Neural cell (in vitro differentiated cells): ENCODE results near the gene GRIK2. TPM values are rescaled to one million over a fixed set of nuclear protein-coding genes. Genes with fewer than 3 reads are reported as not detected.

Experiments used
- H2AFZ ChIP-seq: fragments of 200-600, 300-800 bp; sonication (generic), shearing (Covaris generic); 2 replicates; pipeline ENCODE4 v1.6.0; 2014; ENCODE audit warnings: low read depth, mild to moderate bottlenecking, antibody characterized with exemption, low read length, moderate library complexity
- H3F3A ChIP-seq: fragments of 200-600 bp; shearing (Covaris generic); 2 replicates; pipeline ENCODE4 v1.6.1; 2016; ENCODE audit warnings: mild to moderate bottlenecking, moderate library complexity, mixed read lengths, antibody characterized with exemption, low read length; ENCODE audit not compliant: insufficient read depth, poor library complexity, severe bottlenecking
- H3K27ac ChIP-seq: fragments of 200-600, 300-800 bp; sonication (generic), shearing (Covaris generic); 2 replicates; pipeline ENCODE4 v1.5.1; 2014; ENCODE audit warnings: mild to moderate bottlenecking, low read length, moderate library complexity
- H3K27me3 ChIP-seq: fragments of 300-800, 200-600 bp; sonication (generic), shearing (Covaris generic); 2 replicates; pipeline ENCODE4 v1.6.0; 2014; ENCODE audit warnings: mild to moderate bottlenecking, low read depth, low read length, moderate library complexity; ENCODE audit not compliant: insufficient read depth
- H3K36me3 ChIP-seq: fragments of 300-800, 200-600 bp; sonication (generic), shearing (Covaris generic); 2 replicates; pipeline ENCODE4 v1.5.1; 2014; ENCODE audit warnings: mild to moderate bottlenecking, antibody characterized with exemption, low read length, moderate library complexity; ENCODE audit not compliant: insufficient read depth
- H3K4me2 ChIP-seq: fragments of 300-800, 200-600 bp; sonication (generic), shearing (Covaris generic); 2 replicates; pipeline ENCODE4 v1.6.0; 2014; ENCODE audit warnings: mild to moderate bottlenecking, low read length
- H3K4me3 ChIP-seq: fragments of 300-800, 200-600 bp; sonication (generic), shearing (Covaris generic); 2 replicates; pipeline ENCODE4 v1.5.1; 2014; ENCODE audit warnings: mild to moderate bottlenecking, low read length, moderate library complexity
- H3K79me2 ChIP-seq: fragments of 200-600 bp; shearing (Covaris generic); replicated peaks from 2 replicates; pipeline ENCODE4 v1.6.0; 2014; ENCODE audit warnings: mild to moderate bottlenecking, low read length, moderate library complexity; ENCODE audit not compliant: insufficient read depth
- H3K9ac ChIP-seq: fragments of 300-800, 200-600 bp; sonication (generic), shearing (Covaris generic); 2 replicates; pipeline ENCODE4 v1.6.1; 2016; ENCODE audit warnings: mild to moderate bottlenecking, low read length, mixed read lengths
- H3K9me2 ChIP-seq: fragments of 200-600 bp; shearing (Covaris generic); 2 replicates; pipeline ENCODE4 v1.6.1; 2016; ENCODE audit warnings: mild to moderate bottlenecking, low read length, mixed read lengths; ENCODE audit not compliant: insufficient read depth
- H3K9me3 ChIP-seq: fragments of 200-600, 300-800 bp; sonication (generic), shearing (Covaris generic); 2 replicates; pipeline ENCODE4 v1.6.1; 2016; ENCODE audit warnings: mild to moderate bottlenecking, mixed run types, low read length, moderate library complexity, mixed read lengths
- H4K20me1 ChIP-seq: fragments of 200-600 bp; shearing (Covaris generic); 2 replicates; pipeline ENCODE4 v1.6.1; 2016; ENCODE audit warnings: mild to moderate bottlenecking, mixed run types; ENCODE audit not compliant: insufficient read depth
- EP300 ChIP-seq: fragments of 450-650 bp; conservative IDR thresholded peaks from 2 replicates; pipeline ENCODE4 v1.6.1; 2014; ENCODE audit warnings: antibody characterized with exemption, mild to moderate bottlenecking, moderate library complexity; ENCODE audit not compliant: poor library complexity, severe bottlenecking
- EZH2 ChIP-seq: fragments of 200-600, 300-800 bp; shearing (Covaris generic), sonication (generic); IDR thresholded peaks from 2 replicates; pipeline ENCODE4 v1.6.1; 2014; ENCODE audit warnings: antibody characterized with exemption, low read length, borderline replicate concordance, mild to moderate bottlenecking; ENCODE audit not compliant: insufficient read depth, poor library complexity, severe bottlenecking
- MXI1 ChIP-seq: fragments of 450-650 bp; conservative IDR thresholded peaks from 2 replicates; pipeline ENCODE4 v1.6.1; 2014; ENCODE audit warnings: antibody characterized with exemption, mild to moderate bottlenecking; ENCODE audit not compliant: poor library complexity, severe bottlenecking
- POLR2AphosphoS5 ChIP-seq: IDR thresholded peaks from 2 replicates; pipeline ENCODE4 v1.6.1; 2012
- RAD21 ChIP-seq: fragments of 450-650 bp; conservative IDR thresholded peaks from 2 replicates; pipeline ENCODE4 v1.6.1; 2014; ENCODE audit warnings: antibody characterized with exemption, mild to moderate bottlenecking, moderate library complexity
- SMC3 ChIP-seq: fragments of 450-650 bp; conservative IDR thresholded peaks from 2 replicates; pipeline ENCODE4 v1.6.1; 2014; ENCODE audit warnings: antibody characterized with exemption, mild to moderate bottlenecking, moderate library complexity; ENCODE audit not compliant: poor library complexity
- TAF1 ChIP-seq: IDR thresholded peaks from 2 replicates; pipeline ENCODE4 v1.6.1; 2012; ENCODE audit warnings: low read depth
- polyA plus RNA-seq: library from polyadenylated mRNA; depleted of rRNA; stranded (reverse); fragments of >200 nt; gene quantifications from 2 replicates; pipeline ENCODE4 v1.2.3, GENCODE V29; 2014
- TF ChIP-seq, protein P1 (sequence below): IDR thresholded peaks from 2 replicates; pipeline ENCODE4 v1.6.1; 2012; ENCODE audit warnings: borderline replicate concordance
- TF ChIP-seq, protein P2 (sequence below): fragments of 450-650 bp; IDR thresholded peaks from 2 replicates; pipeline ENCODE4 v1.5.1; 2014; ENCODE audit warnings: antibody characterized with exemption, mild to moderate bottlenecking, moderate library complexity; ENCODE audit not compliant: poor library complexity, severe bottlenecking

GRIK2 gene
- polyA plus RNA-seq, 1 donor from 2014 or later, result 106 TPM

DNA sequence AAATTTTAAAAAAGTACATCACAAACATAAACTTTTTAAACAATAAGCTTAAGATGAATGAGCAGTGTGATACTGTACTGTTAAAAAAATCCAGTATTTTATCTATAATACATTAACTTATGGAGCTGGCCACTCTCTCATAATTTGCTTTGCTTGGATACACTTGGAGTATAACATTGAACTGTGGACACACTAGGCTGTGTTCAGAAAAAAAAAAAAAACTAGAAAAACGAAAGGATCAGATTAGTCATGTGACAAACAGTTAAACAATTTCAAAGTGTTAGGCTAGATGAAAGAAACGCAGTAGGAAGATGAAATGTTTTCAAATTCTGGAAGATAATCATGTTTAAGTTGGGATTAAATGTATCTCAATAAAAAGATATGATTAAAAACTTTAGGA lies 220.0 kb downstream of the GRIK2 start:
- Histone ChIP-seq H3K79me2 (no peaks in the 10 kb centered on the region), H3K9me3 (no peaks in the 10 kb centered on the region), H2AFZ (no peak overlapping the region), H3F3A (no peaks in the 10 kb centered on the region), H3K9me2 (no peaks in the 10 kb centered on the region), H3K4me2 (no peak overlapping the region), H3K27me3 (no peaks in the 10 kb centered on the region), H4K20me1 (no peaks in the 10 kb centered on the region), H3K9ac (no peak overlapping the region), H3K36me3 (no peaks in the 10 kb centered on the region), H3K4me3 (no peak overlapping the region), H3K27ac (no peak overlapping the region)
- no peak for TF ChIP-seq TAF1
- no peak for TF ChIP-seq MXI1
- TF ChIP-seq EZH2, result no peak
- TF ChIP-seq, protein P1, sequence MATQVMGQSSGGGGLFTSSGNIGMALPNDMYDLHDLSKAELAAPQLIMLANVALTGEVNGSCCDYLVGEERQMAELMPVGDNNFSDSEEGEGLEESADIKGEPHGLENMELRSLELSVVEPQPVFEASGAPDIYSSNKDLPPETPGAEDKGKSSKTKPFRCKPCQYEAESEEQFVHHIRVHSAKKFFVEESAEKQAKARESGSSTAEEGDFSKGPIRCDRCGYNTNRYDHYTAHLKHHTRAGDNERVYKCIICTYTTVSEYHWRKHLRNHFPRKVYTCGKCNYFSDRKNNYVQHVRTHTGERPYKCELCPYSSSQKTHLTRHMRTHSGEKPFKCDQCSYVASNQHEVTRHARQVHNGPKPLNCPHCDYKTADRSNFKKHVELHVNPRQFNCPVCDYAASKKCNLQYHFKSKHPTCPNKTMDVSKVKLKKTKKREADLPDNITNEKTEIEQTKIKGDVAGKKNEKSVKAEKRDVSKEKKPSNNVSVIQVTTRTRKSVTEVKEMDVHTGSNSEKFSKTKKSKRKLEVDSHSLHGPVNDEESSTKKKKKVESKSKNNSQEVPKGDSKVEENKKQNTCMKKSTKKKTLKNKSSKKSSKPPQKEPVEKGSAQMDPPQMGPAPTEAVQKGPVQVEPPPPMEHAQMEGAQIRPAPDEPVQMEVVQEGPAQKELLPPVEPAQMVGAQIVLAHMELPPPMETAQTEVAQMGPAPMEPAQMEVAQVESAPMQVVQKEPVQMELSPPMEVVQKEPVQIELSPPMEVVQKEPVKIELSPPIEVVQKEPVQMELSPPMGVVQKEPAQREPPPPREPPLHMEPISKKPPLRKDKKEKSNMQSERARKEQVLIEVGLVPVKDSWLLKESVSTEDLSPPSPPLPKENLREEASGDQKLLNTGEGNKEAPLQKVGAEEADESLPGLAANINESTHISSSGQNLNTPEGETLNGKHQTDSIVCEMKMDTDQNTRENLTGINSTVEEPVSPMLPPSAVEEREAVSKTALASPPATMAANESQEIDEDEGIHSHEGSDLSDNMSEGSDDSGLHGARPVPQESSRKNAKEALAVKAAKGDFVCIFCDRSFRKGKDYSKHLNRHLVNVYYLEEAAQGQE, result no peak
- no peak for TF ChIP-seq POLR2AphosphoS5
- no peak for TF ChIP-seq RAD21
- TF ChIP-seq EP300, result no peak
- TF ChIP-seq, protein P2, sequence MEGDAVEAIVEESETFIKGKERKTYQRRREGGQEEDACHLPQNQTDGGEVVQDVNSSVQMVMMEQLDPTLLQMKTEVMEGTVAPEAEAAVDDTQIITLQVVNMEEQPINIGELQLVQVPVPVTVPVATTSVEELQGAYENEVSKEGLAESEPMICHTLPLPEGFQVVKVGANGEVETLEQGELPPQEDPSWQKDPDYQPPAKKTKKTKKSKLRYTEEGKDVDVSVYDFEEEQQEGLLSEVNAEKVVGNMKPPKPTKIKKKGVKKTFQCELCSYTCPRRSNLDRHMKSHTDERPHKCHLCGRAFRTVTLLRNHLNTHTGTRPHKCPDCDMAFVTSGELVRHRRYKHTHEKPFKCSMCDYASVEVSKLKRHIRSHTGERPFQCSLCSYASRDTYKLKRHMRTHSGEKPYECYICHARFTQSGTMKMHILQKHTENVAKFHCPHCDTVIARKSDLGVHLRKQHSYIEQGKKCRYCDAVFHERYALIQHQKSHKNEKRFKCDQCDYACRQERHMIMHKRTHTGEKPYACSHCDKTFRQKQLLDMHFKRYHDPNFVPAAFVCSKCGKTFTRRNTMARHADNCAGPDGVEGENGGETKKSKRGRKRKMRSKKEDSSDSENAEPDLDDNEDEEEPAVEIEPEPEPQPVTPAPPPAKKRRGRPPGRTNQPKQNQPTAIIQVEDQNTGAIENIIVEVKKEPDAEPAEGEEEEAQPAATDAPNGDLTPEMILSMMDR, result no peak
- TF ChIP-seq SMC3, result no peak

DNA sequence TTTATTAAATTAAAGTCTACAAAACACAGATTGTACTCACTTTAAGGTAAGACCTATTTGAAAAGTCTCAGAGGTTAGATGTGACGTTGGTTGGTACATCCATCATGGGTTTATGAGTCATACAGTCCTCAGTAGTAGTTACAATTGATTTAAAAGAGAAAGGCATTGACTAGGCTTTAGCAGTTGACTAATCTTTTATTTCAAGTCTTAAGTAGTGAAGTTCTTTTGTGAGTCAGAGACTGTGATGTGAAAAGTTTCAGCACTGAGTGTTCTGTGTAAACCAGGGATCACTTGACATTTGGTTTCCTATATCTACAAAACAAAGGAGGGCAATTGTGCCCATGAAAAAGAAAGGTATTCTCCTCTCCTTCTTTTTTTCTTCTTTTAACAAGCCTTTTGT lies 221.3 kb downstream of the GRIK2 start:
- Histone ChIP-seq H3K4me3 (no peak overlapping the region), H2AFZ (no peak overlapping the region), H3K9ac (no peak overlapping the region), H3K27ac (no peak overlapping the region), H3K9me2 (no peaks in the 10 kb centered on the region), H3K4me2 (no peak overlapping the region), H3K9me3 (no peaks in the 10 kb centered on the region), H3K79me2 (no peaks in the 10 kb centered on the region), H3F3A (no peaks in the 10 kb centered on the region), H3K27me3 (no peaks in the 10 kb centered on the region), H3K36me3 (no peaks in the 10 kb centered on the region), H4K20me1 (no peaks in the 10 kb centered on the region)
- TF ChIP-seq TAF1 (no peak), SMC3 (no peak), POLR2AphosphoS5 (no peak), RAD21 (no peak), EZH2 (no peak), MXI1 (no peak), EP300 (no peak)
- TF ChIP-seq, protein P2, result no peak
- TF ChIP-seq, protein P1, result no peak
